Activated naive CD4-positive, alpha-beta T cell treated with anti-CD3 and anti-CD28 coated beads, Interleukin-2, amount 50 U/mL, for 16 hours (primary cell): ENCODE data around the gene MFNG.

Source experiments
- DNase-seq: peaks from one replicate; pipeline ENCODE4 v3.0.0-alpha.2; 2020

MFNG gene

GRCh38 chr22:37492428-37493344 lies 6.5 kb upstream of the MFNG start:
- peak; percentile 52 for DNase-seq

- DNase-seq = no peak
Observed at GRCh38 chr22:37491559-37492427, 5.6 kb upstream of the MFNG start.

- no peak for DNase-seq
Observed at GRCh38 chr22:37491106-37491505, 4.9 kb upstream of the MFNG start.

- no peak for DNase-seq
Observed at GRCh38 chr22:37489983-37490382, 3.8 kb upstream of the MFNG start.

GRCh38 chr22:37488337-37489135 lies 2.4 kb upstream of the MFNG start:
- DNase-seq = no peak

- DNase-seq = no peak
Observed at GRCh38 chr22:37487571-37487970, 1.4 kb upstream of the MFNG start.

GRCh38 chr22:37487129-37487528 lies 945 bp upstream of the MFNG start:
- DNase-seq = no peak

- peak; percentile 32 for DNase-seq
Observed at GRCh38 chr22:37485395-37486223, 575 bp downstream of the MFNG start.

- DNase-seq = peak; percentile 75
Observed at GRCh38 chr22:37484480-37485394, 1.4 kb downstream of the MFNG start.

GRCh38 chr22:37483050-37483449 lies 3.1 kb downstream of the MFNG start:
- no peak for DNase-seq

GRCh38 chr22:37482244-37482643 lies 3.9 kb downstream of the MFNG start:
- DNase-seq = no peak

GRCh38 chr22:37481347-37481907 lies 4.8 kb downstream of the MFNG start:
- DNase-seq = no peak

GRCh38 chr22:37480387-37481346 lies 5.5 kb downstream of the MFNG start:
- DNase-seq = no peak

GRCh38 chr22:37479196-37479595 lies 7.0 kb downstream of the MFNG start:
- no peak for DNase-seq

GRCh38 chr22:37476389-37477329 lies 9.5 kb downstream of the MFNG start:
- no peak for DNase-seq

GRCh38 chr22:37474447-37475090 lies 11.6 kb downstream of the MFNG start:
- no peak for DNase-seq

- no peak for DNase-seq
Observed at GRCh38 chr22:37473437-37473946, 12.7 kb downstream of the MFNG start.
